Endothelial cell (in vitro differentiated cells): ENCODE results near the gene RAB3IL1. TPM values are rescaled to one million over a fixed set of nuclear protein-coding genes. Genes with fewer than 3 reads are reported as not detected.

Source experiments
- DNase-seq: peaks from one replicate; pipeline ENCODE4 v3.0.0; 2021; ENCODE audit warnings: low spot score
- H3K27ac Mint-ChIP-seq: one replicate; pipeline ENCODE4 v1.8.0; 2021; ENCODE audit warnings: mixed read lengths, inconsistent platforms; ENCODE audit not compliant: unreplicated experiment
- H3K27me3 Mint-ChIP-seq: one replicate; pipeline ENCODE4 v1.8.0; 2021; ENCODE audit warnings: mild to moderate bottlenecking, moderate library complexity, mixed read lengths, inconsistent platforms; ENCODE audit not compliant: unreplicated experiment
- H3K36me3 Mint-ChIP-seq: one replicate; pipeline ENCODE4 v1.8.0; 2021; ENCODE audit warnings: mild to moderate bottlenecking, low read depth, mixed read lengths, inconsistent platforms; ENCODE audit not compliant: unreplicated experiment
- H3K4me1 Mint-ChIP-seq: one replicate; pipeline ENCODE4 v1.8.0; 2021; ENCODE audit warnings: mild to moderate bottlenecking, mixed read lengths, inconsistent platforms; ENCODE audit not compliant: unreplicated experiment
- H3K4me3 Mint-ChIP-seq: one replicate; pipeline ENCODE4 v1.8.0; 2021; ENCODE audit warnings: mild to moderate bottlenecking, mixed read lengths, inconsistent platforms; ENCODE audit not compliant: unreplicated experiment
- H3K9me3 Mint-ChIP-seq: one replicate; pipeline ENCODE4 v1.8.0; 2021; ENCODE audit warnings: mixed read lengths, inconsistent platforms; ENCODE audit not compliant: unreplicated experiment
- CTCF ChIP-seq: fragments of 200-600 bp; sonication (generic); IDR thresholded peaks from one replicate; pipeline ENCODE4 v1.5.0; 2021; ENCODE audit warnings: antibody characterized with exemption; ENCODE audit not compliant: unreplicated experiment
- total RNA-seq: library from RNA; stranded (reverse); fragmentation: NEBNext Ultra II Directional; extraction: Animal tissue kit (Norgen Biotek cat#: 25700); gene quantifications from one replicate; pipeline ENCODE4 v1.2.1, GENCODE V29; 2021; ENCODE audit not compliant: unreplicated experiment

Gene RAB3IL1
- total RNA-seq, 1 donor from 2014 or later, result 8.9 TPM

- no peaks in the 10 kb centered on the region for H3K9me3 Mint-ChIP-seq
- H3K4me1 Mint-ChIP-seq, result peaks cover 4% of the 10 kb centered on the region
- H3K27me3 Mint-ChIP-seq, result peaks cover 8% of the 10 kb centered on the region
- H3K4me3 Mint-ChIP-seq, result no peak overlapping the region
- DNase-seq, result no peak
- TF ChIP-seq CTCF, result no peak
- peaks cover 5% of the 10 kb centered on the region for H3K36me3 Mint-ChIP-seq
- H3K27ac Mint-ChIP-seq, result no peak overlapping the region
These were observed 29.4 kb downstream of the RAB3IL1 start for GRCh38 chr11:61887839-61888494.

GRCh38 chr11:61886643-61887042 is 30.7 kb downstream of the RAB3IL1 start:
- Mint-ChIP-seq H3K4me3 (peak overlapping the region; percentile 56), H3K36me3 (peaks cover 7% of the 10 kb centered on the region), H3K4me1 (peaks cover 6% of the 10 kb centered on the region), H3K9me3 (no peaks in the 10 kb centered on the region), H3K27ac (no peak overlapping the region), H3K27me3 (peaks cover 7% of the 10 kb centered on the region)
- DNase-seq, result no peak
- no peak for TF ChIP-seq CTCF

GRCh38 chr11:61885784-61886580 is 31.4 kb downstream of the RAB3IL1 start:
- Mint-ChIP-seq H3K4me1 (peaks cover 12% of the 10 kb centered on the region), H3K27me3 (peaks cover 7% of the 10 kb centered on the region), H3K36me3 (peaks cover 7% of the 10 kb centered on the region), H3K27ac (no peak overlapping the region), H3K9me3 (no peaks in the 10 kb centered on the region), H3K4me3 (no peak overlapping the region)
- no peak for DNase-seq
- TF ChIP-seq CTCF, result no peak

- H3K9me3 Mint-ChIP-seq, result no peaks in the 10 kb centered on the region
- H3K27me3 Mint-ChIP-seq, result peaks cover 9% of the 10 kb centered on the region
- peaks cover 16% of the 10 kb centered on the region for H3K4me1 Mint-ChIP-seq
- no peak overlapping the region for H3K27ac Mint-ChIP-seq
- no peak for DNase-seq
- peaks cover 10% of the 10 kb centered on the region for H3K36me3 Mint-ChIP-seq
- H3K4me3 Mint-ChIP-seq, result no peak overlapping the region
- no peak for TF ChIP-seq CTCF
These were observed 32.1 kb downstream of the RAB3IL1 start for GRCh38 chr11:61885166-61885778.
